HG03571 (cell line): ENCODE data around the gene PTPA.
"Not testable (repeated sequence)": the region's sequence is repeated elsewhere in the genome, so short reads cannot be mapped to it uniquely, and the experiment has no call there.

Source experiments
- ATAC-seq: cut with Tn5 transposase; IDR thresholded peaks from one replicate; pipeline ENCODE4 v1.9.1; 2021; ENCODE audit not compliant: unreplicated experiment

PTPA gene

DNA sequence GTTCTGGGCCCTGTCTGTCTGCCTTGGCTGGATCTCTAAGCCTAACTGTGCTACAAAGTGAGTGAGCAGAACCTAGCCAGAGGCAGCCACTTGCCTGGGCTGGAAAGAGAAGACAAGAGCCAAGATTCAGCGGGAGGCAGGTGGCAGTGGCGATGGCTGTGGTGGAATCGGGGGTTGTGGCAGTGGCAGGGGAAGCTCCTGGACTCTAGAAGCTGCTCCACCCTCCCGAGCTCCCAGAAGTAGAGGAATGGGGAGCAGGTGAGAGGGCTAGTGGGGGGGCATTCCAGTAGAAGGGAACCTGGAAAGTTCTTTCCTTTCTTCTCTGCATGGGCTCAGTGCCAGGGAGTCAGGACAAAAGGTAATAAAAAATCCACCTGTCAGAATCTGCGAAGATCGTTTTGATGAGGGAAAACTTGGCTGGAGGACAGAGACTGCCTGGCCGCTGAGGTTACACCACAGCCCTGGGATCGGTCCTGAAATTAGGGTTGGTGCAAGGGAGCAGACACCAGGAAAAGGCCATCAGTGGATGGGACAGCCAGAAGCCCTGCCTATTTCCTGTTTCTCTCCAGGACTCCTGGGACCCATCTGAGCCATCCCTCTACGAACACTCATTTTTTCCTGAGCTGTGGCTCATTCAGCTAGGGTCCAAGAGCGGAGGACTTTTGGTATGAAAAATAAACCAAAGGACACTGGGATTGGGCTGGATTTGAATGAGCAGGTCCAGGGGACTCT, 2.2 kb upstream of the PTPA start:
- ATAC-seq: no peak

DNA sequence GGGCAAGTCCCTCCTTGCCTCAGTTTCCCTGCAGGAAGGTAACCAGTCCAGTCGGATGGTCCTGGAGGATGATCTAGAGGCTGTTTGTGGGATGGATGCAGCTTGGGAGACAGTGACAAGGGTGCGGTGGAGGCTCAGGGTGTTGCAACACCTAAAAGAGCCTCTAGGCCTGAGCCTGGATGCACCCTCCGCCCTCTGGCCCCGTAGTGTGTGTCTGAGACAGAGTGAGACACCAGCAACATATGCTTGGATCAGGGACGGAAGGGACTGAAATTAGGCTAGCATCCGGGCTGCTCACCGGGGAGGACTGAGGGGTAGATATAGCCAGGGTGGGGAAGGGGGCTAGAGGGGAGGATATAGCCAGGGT, 1.7 kb upstream of the PTPA start:
- no peak for ATAC-seq

DNA sequence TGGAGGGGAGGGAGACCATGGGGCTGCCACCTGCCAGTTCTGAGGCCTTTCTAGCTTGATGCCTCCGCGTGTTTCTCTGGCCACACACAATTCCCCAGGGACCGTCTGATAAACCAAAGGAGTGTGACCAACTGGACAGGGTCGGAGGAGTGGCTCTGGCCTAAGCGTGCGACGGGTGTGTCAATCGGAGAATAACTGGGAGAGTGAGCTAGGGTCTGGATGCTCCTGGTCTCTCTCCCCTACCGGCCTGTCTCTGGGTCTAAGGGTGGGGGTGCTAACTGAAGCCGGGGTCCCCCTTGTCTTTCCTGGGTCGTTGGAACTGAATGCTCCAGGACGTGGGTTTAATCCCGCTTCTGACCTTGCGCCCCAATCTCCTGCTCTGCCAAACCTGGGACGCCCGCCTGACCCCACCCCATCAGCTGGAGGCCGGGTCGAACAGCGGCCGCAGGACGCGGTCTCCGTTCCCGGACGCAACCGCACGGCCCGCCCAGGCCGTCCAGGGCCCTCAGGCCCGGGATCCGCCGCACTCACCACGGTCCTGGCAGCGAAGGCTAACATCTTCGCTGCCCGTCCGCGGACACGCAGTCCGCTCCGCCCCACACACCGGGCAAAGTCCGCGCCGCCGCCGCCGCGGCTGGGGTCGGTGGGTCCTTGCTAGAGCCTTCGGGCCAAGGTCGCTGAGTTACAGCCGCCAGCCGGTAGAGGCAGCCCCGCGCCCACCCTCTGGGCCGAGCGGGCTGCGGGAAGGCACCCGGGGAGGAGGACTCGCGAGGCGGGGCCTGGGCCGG, 1.1 kb upstream of the PTPA start:
- ATAC-seq: peak; percentile 9

DNA sequence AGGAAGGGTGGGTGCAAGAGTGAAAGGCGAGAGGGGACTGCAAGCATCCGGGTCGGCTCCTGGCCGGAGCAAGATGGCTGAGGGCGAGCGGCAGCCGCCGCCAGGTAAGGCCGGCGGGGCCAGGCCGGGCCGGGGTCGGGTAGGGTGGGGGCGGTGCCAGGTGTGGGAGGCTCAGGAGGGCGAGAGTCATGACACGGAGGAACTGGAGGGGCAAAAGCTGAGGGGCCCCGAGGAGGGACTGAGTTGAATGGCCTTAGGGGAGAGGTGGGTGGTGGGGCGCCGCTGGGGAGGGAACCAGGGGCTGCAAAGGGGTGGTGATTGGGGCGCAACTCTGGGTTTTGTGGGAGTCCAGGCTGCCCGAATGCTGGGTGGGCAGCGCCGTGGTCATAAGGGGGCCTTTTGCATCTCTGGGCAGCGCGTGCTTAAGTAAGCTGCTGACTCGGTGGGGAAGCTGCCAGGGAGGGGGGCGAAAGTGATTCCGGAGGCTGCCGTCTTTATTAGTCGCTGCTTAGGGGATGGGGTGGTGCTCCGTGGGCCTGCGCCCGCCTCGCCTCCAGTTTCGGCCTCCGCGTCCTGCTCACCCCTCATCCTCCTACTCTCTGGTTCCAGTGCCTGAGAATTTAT, 425 bp downstream of the PTPA start:
- peak; percentile 2 for ATAC-seq

DNA sequence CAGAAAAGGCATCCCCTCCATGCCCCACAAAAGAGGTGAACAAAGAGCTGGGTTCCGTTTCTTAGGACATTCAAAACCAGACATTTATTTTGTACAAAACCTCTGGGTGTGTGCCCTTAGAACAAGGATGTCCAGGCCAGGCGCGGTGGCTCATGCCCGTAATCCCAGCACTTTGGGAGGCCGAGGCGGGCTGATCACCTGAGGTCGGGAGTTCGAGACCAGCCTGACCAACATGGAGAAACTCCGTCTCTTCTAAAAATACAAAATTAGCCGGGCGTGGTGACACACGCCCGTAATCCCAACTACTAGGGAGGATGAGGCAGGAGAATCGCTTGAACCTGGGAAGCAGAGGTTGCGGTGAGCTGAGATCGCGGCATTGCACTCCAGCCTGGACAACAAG, 1.3 kb downstream of the PTPA start:
- ATAC-seq: not testable (repeated sequence)

DNA sequence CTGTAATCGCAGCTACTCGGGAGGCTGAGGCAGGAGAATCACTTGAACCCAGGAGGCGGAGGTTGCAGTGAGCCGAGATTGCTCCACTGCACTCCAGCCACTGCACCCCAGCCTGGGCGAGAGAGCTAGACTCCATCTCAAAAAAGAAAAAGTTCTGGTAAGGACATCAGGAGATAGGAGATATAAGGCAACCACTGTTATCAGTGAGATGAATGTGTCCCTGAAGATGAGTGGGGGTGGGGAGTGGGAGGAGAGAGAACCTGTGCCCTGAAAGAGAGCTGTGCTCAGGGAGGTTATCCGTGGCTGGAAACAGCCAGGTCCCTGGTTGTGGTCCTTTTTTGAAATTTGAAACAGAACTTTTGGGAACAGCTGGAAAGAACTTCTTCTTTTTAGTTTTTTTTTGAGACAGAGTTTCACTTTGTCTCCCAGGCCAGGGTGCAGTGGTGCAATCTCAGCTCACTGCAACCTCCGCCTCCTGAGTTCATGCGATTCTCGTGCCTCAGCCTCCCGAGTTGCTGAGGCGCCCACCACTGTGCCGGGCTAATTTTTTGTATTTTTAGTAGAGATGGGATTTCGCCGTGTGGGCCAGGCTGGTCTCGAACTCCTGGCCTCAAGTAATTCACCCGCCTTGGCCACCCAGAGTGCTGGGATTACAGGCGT, 2.6 kb downstream of the PTPA start:
- ATAC-seq: no peak

DNA sequence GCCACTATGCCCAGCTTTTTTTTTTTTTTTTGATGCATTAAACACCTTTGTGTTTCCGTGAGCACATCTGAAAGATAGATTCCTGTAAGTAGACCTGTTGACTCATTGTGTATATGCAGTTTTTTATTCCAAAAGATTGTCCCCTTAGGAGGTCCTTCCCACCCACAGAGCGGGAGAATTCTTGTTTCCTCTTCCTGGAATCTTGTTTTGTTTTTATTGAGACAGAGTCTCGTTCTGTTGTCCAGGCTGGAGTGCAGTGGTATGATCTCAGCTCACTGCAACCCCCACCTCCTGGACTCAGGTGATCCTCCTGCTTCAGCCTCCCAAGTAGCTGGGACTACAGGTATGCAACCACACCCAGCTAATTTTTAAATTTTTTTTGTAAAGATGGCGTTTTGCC, 7.6 kb downstream of the PTPA start:
- ATAC-seq: no peak

DNA sequence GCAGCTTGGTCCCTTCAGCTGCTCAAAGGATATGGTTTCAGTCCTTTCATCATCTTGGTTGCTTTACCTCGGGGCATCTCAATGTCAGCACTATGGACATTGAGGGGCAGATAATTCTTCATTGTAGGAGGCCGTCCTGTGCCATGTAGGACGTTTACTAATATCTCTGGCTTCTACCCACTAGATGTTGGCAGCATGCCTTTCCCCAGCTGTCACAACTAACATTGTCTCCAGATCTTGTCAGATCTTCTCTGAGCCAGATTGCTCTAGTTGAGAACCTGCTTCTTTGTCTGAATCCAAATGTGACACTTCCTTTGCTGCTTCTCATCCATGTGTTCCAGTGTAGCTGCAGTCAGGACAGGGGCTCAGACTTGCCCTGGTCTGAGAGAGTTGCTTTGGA, 10.3 kb downstream of the PTPA start:
- no peak for ATAC-seq

DNA sequence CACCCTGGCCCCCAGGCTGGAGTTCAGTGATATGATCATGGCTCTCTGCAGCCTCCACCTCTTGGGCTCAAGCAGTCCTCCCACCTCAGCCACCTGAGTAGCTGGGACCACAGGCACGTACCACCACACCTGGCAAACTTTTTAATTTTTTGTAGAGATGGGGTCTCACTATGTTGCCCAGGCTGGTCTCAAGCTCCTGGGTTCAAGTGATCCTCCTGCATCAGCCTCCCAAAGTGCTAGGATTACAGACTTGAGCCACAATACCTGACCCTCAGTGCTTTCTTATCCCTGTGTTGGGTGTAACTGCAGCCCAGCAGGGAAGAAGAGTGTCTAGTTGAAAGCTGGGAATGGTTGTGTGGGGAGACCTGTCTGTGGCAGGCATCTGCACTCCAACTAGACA, 10.9 kb downstream of the PTPA start:
- no peak for ATAC-seq

DNA sequence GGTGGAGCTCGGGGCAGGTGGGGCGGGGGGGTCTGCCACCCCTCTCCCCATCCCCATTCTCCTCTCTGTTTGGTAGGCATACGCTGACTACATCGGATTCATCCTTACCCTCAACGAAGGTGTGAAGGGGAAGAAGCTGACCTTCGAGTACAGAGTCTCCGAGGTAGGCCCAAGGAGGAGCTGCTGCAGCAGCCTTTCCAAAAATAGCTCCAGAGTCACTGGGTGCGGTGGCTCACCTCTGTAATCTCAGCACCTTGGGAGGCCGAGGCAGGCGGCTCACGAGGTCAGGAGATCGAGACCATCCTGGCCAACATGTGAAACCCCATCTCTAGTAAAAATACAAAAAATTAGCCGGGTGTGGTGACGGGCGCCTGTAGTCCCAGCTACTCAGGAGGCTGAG, 11.8 kb downstream of the PTPA start:
- not testable (repeated sequence) for ATAC-seq

DNA sequence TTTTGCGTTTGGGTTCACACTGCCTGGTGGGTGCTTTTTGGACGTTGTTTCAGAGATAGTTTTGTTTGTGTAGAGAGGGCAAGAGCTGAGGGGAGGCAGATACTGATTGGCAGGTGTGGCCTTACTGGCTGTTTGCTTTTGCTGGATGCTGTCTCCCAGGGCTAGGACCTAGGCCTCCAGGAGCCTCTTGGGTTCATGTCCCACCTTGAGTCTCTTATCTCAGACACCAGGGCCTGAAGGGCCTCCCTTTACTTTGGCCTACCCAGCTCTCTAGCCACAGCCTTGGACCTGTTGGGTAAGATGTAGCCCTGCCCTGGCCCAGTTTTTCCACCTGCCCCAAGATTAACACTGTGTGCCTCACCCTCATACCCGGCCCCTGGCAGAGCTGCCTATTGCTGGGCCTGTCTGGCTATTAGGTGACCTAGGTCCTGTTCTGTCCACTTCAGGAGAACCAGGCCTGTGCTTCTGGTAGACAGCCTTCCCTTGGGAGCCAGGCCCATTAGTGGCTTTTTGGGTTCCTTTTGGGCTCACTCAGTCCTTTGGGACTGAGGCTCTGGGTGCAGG, 13.4 kb downstream of the PTPA start:
- no peak for ATAC-seq

DNA sequence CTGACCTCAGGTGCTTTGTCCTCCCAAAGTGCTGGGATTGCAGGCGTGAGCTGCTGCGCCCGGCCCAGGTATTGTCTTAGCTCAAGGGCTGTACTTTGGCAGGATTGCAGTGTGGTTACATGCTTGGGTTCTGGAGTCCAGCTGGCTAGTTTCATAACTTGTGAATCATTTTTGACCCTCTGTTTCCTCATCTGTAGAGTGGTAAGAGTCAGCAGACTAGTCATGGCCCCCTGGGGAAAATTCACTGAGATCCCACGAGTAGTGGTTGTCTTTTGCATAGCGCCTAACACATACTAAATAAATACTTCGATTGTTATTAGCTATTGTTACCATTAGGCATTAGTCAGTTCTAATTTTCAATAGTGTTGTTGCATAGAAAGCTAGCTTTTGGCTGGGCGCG, 14.3 kb downstream of the PTPA start:
- ATAC-seq: no peak

DNA sequence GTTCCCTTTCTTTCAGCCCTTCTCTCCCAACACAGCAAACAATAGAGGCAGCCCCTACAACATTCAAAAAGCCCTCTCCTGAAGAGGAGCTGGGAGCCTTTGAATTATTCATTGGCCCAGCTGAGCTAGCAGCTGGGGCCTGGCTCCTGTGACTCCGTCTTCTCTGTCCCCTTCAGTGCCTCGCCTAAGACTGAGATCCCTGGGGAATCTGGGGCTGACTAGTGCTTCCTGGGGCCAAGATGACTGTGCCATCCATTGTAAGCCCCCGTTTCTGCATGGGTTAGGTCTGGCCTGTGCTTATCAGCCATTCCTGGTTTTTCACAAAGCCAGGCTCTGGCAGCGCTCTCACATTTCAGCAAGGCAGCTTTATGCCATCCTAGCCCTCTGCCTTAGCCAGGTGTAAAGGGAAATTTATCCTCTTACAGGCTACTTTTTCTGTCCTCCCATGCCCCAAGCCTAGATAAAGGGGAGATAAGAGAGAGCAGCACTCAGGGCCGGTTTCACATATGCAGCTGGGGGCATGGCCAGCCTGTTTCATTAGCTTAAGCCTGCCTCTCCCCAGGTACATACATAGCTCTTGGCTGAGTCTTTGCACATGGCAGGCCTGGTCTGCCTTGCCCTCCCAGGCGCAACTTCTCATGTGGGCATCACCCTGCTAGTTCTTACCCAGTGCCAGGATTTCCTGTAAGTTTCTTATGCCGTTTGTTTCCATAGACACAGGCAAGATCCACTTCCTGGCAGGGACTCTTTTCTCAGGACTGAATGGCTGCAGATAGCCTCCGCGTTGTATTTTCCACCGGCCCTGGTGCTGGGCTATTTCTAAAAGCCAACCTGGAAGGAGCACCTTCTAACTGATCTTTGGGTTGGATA, 15.8 kb downstream of the PTPA start:
- ATAC-seq: no peak

DNA sequence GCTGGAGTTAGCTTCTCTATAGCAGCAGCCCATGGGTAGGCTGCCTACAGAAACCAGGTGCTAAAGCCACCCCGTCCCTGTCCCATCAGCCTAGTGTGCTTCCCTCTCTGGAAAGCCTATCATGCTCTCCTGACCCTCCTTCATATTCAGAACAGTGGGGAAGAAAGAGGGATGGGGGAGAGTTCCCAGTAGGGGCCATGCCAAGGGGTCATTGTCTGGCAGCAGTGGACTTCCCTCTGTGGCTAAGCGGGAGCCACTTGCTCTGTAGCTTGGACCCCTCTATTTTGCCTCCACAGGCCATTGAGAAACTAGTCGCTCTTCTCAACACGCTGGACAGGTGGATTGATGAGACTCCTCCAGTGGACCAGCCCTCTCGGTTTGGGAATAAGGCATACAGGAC, 17.5 kb downstream of the PTPA start:
- ATAC-seq: no peak

DNA sequence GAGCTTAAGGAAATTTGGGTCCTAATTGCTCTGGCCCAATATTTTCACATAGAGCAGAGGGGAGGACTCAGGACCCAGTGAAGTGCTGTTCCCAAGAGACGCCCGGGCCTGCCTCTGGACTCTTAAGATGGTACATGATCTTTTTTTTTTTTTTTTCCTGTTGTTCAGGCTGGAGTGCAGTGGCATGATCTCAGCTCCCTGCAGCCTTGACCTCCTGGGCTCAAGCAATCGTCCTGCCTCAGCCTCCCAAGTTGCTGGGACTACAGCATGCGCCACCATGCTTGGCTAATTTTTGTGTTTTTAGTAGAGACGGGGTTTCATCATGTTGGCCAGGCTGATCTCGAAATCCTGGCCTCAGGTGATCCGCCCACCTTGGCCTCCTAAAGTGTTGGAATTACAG, 19.1 kb downstream of the PTPA start:
- not testable (repeated sequence) for ATAC-seq

DNA sequence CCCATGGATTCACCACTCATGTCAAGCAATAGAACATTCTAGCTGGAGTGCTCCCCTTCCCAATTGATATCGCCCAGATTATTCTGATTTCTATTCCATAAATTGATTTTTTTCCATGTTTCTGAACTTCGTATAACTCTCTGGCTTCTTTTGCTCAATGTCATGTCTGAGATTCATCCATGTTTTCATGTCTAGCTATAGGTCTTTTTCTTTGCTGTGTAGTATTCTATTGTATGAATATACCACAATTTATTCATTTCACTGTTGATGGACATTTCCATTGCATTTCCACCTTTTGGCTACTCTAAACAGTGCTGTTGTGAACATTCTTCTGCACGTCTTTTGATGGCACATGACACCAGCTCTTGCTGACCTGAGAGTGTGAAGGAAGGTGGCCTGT, 19.6 kb downstream of the PTPA start:
- ATAC-seq: no peak

DNA sequence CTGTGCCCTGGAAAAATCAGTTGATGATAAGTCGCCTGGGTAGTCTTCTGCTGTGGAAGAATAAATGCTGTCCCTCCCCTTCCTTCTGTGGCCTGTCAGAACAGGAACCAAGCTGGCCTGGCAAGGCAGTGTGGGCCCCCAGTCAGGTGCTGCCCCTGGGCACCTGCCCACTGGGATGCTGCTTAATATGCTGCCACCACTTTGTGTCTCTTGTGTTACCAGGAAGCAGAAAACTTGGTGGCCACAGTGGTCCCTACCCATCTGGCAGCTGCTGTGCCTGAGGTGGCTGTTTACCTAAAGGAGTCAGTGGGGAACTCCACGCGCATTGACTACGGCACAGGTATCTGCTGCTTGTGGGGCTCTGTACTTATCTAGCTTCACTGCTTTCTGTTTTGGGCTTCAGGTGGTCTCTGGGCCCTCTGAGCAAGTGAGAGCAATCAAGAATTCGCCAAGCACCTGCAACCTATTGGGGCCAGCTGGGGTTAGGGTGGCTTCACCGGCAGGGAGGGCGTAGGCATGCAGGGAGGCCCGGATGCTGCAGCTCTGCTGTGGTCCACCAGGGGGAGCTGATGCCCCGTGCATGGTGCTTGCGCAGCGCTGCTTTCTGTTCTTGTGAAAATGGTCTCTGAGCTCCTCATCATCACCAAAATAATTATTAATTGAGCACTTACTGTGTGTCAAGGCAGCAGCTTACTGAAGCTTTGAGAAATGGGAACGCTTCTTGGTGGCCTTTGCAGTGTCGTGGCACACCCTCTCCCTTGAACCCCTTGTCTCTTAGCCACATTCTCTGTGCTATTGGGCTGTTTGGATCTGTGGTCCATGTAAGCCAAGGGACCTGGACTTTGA, 20.3 kb downstream of the PTPA start:
- no peak for ATAC-seq

DNA sequence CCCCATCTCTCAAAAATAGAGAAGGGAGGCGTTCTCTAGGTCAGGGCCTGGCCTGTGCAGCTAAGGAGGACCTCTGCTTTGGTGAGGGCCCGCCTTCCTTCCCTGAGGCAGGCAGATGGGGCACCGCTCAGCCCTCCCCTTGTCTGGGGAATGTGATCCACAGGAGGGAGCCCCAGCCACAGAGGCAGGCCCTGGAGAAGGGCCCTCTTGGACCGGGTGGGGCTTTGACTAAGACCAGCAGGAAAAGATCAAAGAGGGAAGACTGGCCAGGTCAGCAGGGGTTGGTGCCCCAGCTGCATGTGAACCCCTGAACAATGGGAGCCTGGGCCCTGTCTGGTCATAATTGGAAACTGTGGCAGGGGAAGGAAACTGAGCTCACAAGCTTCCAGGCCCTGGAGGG, 21.9 kb downstream of the PTPA start:
- ATAC-seq: no peak

DNA sequence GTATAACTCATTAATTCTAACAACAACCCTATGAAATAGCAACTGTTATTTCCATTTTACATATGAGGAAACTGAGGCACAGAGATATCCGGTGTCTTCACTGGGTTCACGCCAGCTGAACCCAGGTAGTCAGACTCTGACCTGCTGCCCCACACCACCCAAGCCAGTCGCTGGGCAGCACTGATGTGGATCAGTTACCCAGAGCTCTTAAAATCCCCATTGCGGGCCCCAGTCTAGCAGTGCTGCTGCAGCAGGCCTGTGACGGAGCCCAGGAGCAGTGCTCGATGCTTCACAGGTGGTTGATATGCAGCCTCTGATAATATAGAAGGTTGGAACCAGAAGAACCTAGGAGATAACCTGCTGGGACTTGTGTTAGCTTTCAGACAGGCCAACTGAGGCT, 24.3 kb downstream of the PTPA start:
- no peak for ATAC-seq
